Astrocyte (in vitro differentiated cells and primary cell): ENCODE measurements around the gene CLNS1A. TPM values are rescaled to one million over a fixed set of nuclear protein-coding genes. Genes with fewer than 3 reads are reported as not detected.
A peak's percentile ranks its signal among the peaks of the same experiment; 100 is the strongest.

Source experiments
- DNase-seq: peaks from one replicate; pipeline ENCODE4 v3.0.0-alpha.2; 2010; ENCODE audit warnings: low read depth
- FAIRE-seq: peaks from 2 replicates; lab custom pipeline; 2011; peaks lifted over from hg19 to GRCh38; lab: Jason Lieb, UNC
- H2AFZ ChIP-seq: 2 replicates; pipeline ENCODE4 v1.6.0; 2012; ENCODE audit warnings: low read depth, low read length, inconsistent platforms
- H3K27ac ChIP-seq: 2 replicates; pipeline ENCODE4 v1.5.1; 2011; ENCODE audit warnings: low read depth, low read length, inconsistent platforms
- H3K27me3 ChIP-seq: 2 replicates; pipeline ENCODE4 v1.6.0; 2011; ENCODE audit warnings: low read length, inconsistent platforms; ENCODE audit not compliant: insufficient read depth
- H3K36me3 ChIP-seq: 2 replicates; pipeline ENCODE4 v1.5.1; 2011; ENCODE audit warnings: low read length, inconsistent platforms; ENCODE audit not compliant: insufficient read depth
- H3K4me1 ChIP-seq: 2 replicates; pipeline ENCODE4 v1.5.1; 2011; ENCODE audit warnings: low read length, inconsistent platforms; ENCODE audit not compliant: insufficient read depth
- H3K4me2 ChIP-seq: 2 replicates; pipeline ENCODE4 v1.6.0; 2012; ENCODE audit warnings: low read length, inconsistent platforms
- H3K4me3 ChIP-seq: 2 replicates; pipeline ENCODE4 v1.5.1; 2011; ENCODE audit warnings: low read depth, mild to moderate bottlenecking, low read length, inconsistent platforms; ENCODE audit not compliant: insufficient read depth
- H3K79me2 ChIP-seq: 2 replicates; pipeline ENCODE4 v1.6.0; 2012; ENCODE audit warnings: mild to moderate bottlenecking, low read length, inconsistent platforms; ENCODE audit not compliant: insufficient read depth
- H3K9ac ChIP-seq: 2 replicates; pipeline ENCODE4 v1.6.0; 2012; ENCODE audit warnings: mild to moderate bottlenecking, low read length, inconsistent platforms
- H3K9me3 ChIP-seq: 2 replicates; pipeline ENCODE4 v1.5.1; 2012; ENCODE audit warnings: low read depth, mild to moderate bottlenecking, low read length, inconsistent platforms; ENCODE audit not compliant: insufficient read depth
- H4K20me1 ChIP-seq: 2 replicates; pipeline ENCODE4 v1.6.0; 2012; ENCODE audit warnings: low read length, inconsistent platforms; ENCODE audit not compliant: insufficient read depth
- H3K27ac Mint-ChIP-seq: one replicate; pipeline ENCODE4 v1.8.0; 2021; ENCODE audit warnings: mild to moderate bottlenecking, mixed read lengths; ENCODE audit not compliant: unreplicated experiment
- H3K27me3 Mint-ChIP-seq: one replicate; pipeline ENCODE4 v1.8.0; 2021; ENCODE audit warnings: low read depth, mixed read lengths; ENCODE audit not compliant: unreplicated experiment
- H3K36me3 Mint-ChIP-seq: one replicate; pipeline ENCODE4 v1.8.0; 2021; ENCODE audit warnings: low read depth, mixed read lengths; ENCODE audit not compliant: unreplicated experiment
- H3K4me1 Mint-ChIP-seq: one replicate; pipeline ENCODE4 v1.8.0; 2021; ENCODE audit warnings: low read depth, mixed read lengths; ENCODE audit not compliant: unreplicated experiment
- H3K4me3 Mint-ChIP-seq: one replicate; pipeline ENCODE4 v1.8.0; 2021; ENCODE audit warnings: mild to moderate bottlenecking, moderate library complexity, mixed read lengths; ENCODE audit not compliant: unreplicated experiment
- H3K9me3 Mint-ChIP-seq: one replicate; pipeline ENCODE4 v1.8.0; 2021; ENCODE audit warnings: mild to moderate bottlenecking, mixed read lengths; ENCODE audit not compliant: unreplicated experiment
- CTCF ChIP-seq: IDR thresholded peaks from 2 replicates; pipeline ENCODE4 v1.5.1; 2011; ENCODE audit warnings: low read depth, mild to moderate bottlenecking, inconsistent platforms, low read length, moderate library complexity; ENCODE audit not compliant: insufficient read depth
- EZH2 ChIP-seq: IDR thresholded peaks from 2 replicates; pipeline ENCODE4 v1.6.1; 2012; ENCODE audit warnings: mild to moderate bottlenecking, low read length, inconsistent platforms; ENCODE audit not compliant: insufficient read depth
- total RNA-seq: library from RNA; stranded (reverse); gene quantifications from 2 replicates; pipeline ENCODE4 v1.2.1, GENCODE V29; 2021

The CLNS1A gene
- total RNA-seq, 1 donor from 2014 or later, result 104 TPM

GRCh38 chr11:77672264-77672663 is 34.7 kb upstream of the CLNS1A start:
- no peak overlapping the region for H3K4me3 ChIP-seq
- H3K27me3 ChIP-seq, result no peaks in the 10 kb centered on the region
- H4K20me1 ChIP-seq, result peaks cover 4% of the 10 kb centered on the region
- no peaks in the 10 kb centered on the region for H3K9me3 ChIP-seq
- no peak overlapping the region for H3K4me2 ChIP-seq
- no peak overlapping the region for H3K9ac ChIP-seq
- FAIRE-seq, result no peak
- peaks cover 25% of the 10 kb centered on the region for H3K4me1 ChIP-seq
- H3K4me3 Mint-ChIP-seq, result no peak overlapping the region
- no peak for TF ChIP-seq EZH2
- no peak for TF ChIP-seq CTCF
- DNase-seq, result peak; percentile 93
- no peaks in the 10 kb centered on the region for H3K27me3 Mint-ChIP-seq
- peaks cover 35% of the 10 kb centered on the region for H3K36me3 ChIP-seq
- H3K9me3 Mint-ChIP-seq, result peaks cover 2% of the 10 kb centered on the region
- no peak overlapping the region for H2AFZ ChIP-seq
- H3K27ac ChIP-seq, result no peak overlapping the region
- peaks cover 16% of the 10 kb centered on the region for H3K4me1 Mint-ChIP-seq
- H3K79me2 ChIP-seq, result no peaks in the 10 kb centered on the region
- H3K36me3 Mint-ChIP-seq, result peaks cover 37% of the 10 kb centered on the region
- H3K27ac Mint-ChIP-seq, result no peak overlapping the region

DNA sequence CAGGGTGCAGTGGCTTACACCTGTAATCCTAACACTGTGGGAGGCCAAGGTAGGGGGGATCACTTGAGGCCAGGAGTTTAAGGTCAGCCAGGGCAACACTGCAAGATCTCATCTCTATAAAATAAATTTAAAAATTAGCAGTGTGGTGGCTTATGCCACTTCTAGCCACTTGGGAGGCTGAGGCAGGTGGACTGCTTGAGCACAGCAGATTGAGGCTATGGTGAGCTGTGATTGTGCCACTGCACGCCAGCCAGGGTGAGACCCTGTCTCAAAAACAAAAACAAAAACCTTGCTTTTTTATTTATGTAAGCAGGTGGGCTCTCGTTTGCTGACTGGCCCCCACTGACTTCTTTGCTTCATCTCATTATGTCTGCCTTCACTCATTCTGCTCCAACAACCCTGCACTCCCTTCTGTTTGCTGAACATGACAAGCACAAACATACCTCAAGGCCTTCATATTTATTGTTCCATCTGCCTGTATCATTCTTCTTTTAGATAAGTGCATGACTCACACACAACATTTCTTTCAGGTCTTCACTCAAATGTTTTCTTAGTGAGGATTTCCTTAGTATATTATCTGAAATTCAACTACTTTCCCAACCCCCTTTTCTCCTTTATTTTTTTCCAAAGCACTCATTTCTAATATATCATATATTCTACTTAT is 32.4 kb upstream of the CLNS1A start:
- H3K36me3 Mint-ChIP-seq, result peaks cover 26% of the 10 kb centered on the region
- H3K4me1 Mint-ChIP-seq, result peaks cover 13% of the 10 kb centered on the region

More for the DNA sequence above, 32.4 kb upstream of the CLNS1A start:
- H3K79me2 ChIP-seq, result no peaks in the 10 kb centered on the region
- peak overlapping the region; percentile 5 for H3K4me2 ChIP-seq
- no peak overlapping the region for H3K27ac ChIP-seq
- Mint-ChIP-seq H3K9me3 (peaks cover 2% of the 10 kb centered on the region), H3K27ac (no peak overlapping the region), H3K27me3 (no peaks in the 10 kb centered on the region), H3K4me3 (no peak overlapping the region)
- H3K36me3 ChIP-seq, result peaks cover 26% of the 10 kb centered on the region
- FAIRE-seq, result no peak
- TF ChIP-seq CTCF (no peak), EZH2 (no peak)
- no peaks in the 10 kb centered on the region for H3K9me3 ChIP-seq
- peak; percentile 63 for DNase-seq
- no peak overlapping the region for H3K4me3 ChIP-seq
- H3K4me1 ChIP-seq, result peaks cover 25% of the 10 kb centered on the region
- H3K27me3 ChIP-seq, result no peaks in the 10 kb centered on the region
- H3K9ac ChIP-seq, result no peak overlapping the region
- peaks cover 4% of the 10 kb centered on the region for H4K20me1 ChIP-seq
- no peak overlapping the region for H2AFZ ChIP-seq
